ENCODE data around the gene AKAP7.
A peak's percentile ranks its signal among the peaks of the same experiment; 100 is the strongest.
"Not testable (repeated sequence)": the region's sequence is repeated elsewhere in the genome, so short reads cannot be mapped to it uniquely, and the experiment has no call there.

The AKAP7 gene

GRCh38 chr6:131135244-131136020 lies at the start of gene AKAP7:
Gene AKAP7 (plus strand): TSS chr6:131135467. CDS start chr6:131135764, 297 bp downstream.
- Histone ChIP-seq H3K4me3 (replicated peaks; ENCODE audit: low read depth, low read length) (peak within 1 kb of the TSS; percentile 47), H3K36me3 (ENCODE audit: control insufficient read depth, insufficient read depth, low read length) (no peaks in the 10 kb centered on the region), H3K27me3 (replicated peaks; ENCODE audit: control insufficient read depth, insufficient read depth, low read length) (no peaks in the 10 kb centered on the region; the same call in none of the 2 replicates)
- no peak for TF ChIP-seq CTCF (IDR thresholded peaks at IDR 0.05; ENCODE audit: insufficient read depth, low read length, poor library complexity, severe bottlenecking)
- DNase-seq (ENCODE audit: extremely low read depth, insufficient read length): peak; percentile 77

- not testable (repeated sequence) for H3K27me3 ChIP-seq (replicated peaks; ENCODE audit: control insufficient read depth, insufficient read depth, low read length); H3K36me3 ChIP-seq (ENCODE audit: control insufficient read depth, insufficient read depth, low read length); DNase-seq (ENCODE audit: extremely low read depth, insufficient read length); H3K4me3 ChIP-seq (replicated peaks; ENCODE audit: low read depth, low read length)
These were observed 44.9 kb upstream of the AKAP7 start for GRCh38 chr6:131090339-131090738.

GRCh38 chr6:131091944-131092343 lies 43.3 kb upstream of the AKAP7 start:
- H3K27me3 ChIP-seq (replicated peaks; ENCODE audit: control insufficient read depth, insufficient read depth, low read length); DNase-seq (ENCODE audit: extremely low read depth, insufficient read length); H3K4me3 ChIP-seq (replicated peaks; ENCODE audit: low read depth, low read length); H3K36me3 ChIP-seq (ENCODE audit: control insufficient read depth, insufficient read depth, low read length): not testable (repeated sequence)

GRCh38 chr6:131093334-131093733 lies 41.9 kb upstream of the AKAP7 start:
- TF ChIP-seq CTCF (IDR thresholded peaks at IDR 0.05; ENCODE audit: insufficient read depth, low read length, poor library complexity, severe bottlenecking): no peak
- no peak for DNase-seq (ENCODE audit: extremely low read depth, insufficient read length)

GRCh38 chr6:131096786-131097185 lies 38.5 kb upstream of the AKAP7 start:
- no peak overlapping the region for H3K4me3 ChIP-seq (replicated peaks; ENCODE audit: low read depth, low read length)
- TF ChIP-seq CTCF (IDR thresholded peaks at IDR 0.05; ENCODE audit: insufficient read depth, low read length, poor library complexity, severe bottlenecking): no peak

More at GRCh38 chr6:131093334-131093733, 41.9 kb upstream of the AKAP7 start:
- H3K36me3 ChIP-seq (ENCODE audit: control insufficient read depth, insufficient read depth, low read length): no peaks in the 10 kb centered on the region
- no peaks in the 10 kb centered on the region for H3K27me3 ChIP-seq (replicated peaks; ENCODE audit: control insufficient read depth, insufficient read depth, low read length)
- H3K4me3 ChIP-seq (replicated peaks; ENCODE audit: low read depth, low read length): no peak overlapping the region

GRCh38 chr6:131101911-131102680 lies 33.2 kb upstream of the AKAP7 start:
- no peak for TF ChIP-seq CTCF (IDR thresholded peaks at IDR 0.05; ENCODE audit: insufficient read depth, low read length, poor library complexity, severe bottlenecking)
- Histone ChIP-seq H3K36me3 (ENCODE audit: control insufficient read depth, insufficient read depth, low read length) (no peaks in the 10 kb centered on the region), H3K4me3 (replicated peaks; ENCODE audit: low read depth, low read length) (no peak overlapping the region), H3K27me3 (replicated peaks; ENCODE audit: control insufficient read depth, insufficient read depth, low read length) (no peaks in the 10 kb centered on the region)
- no peak for DNase-seq (ENCODE audit: extremely low read depth, insufficient read length)

More at GRCh38 chr6:131096786-131097185, 38.5 kb upstream of the AKAP7 start:
- Histone ChIP-seq H3K36me3 (ENCODE audit: control insufficient read depth, insufficient read depth, low read length) (no peaks in the 10 kb centered on the region), H3K27me3 (replicated peaks; ENCODE audit: control insufficient read depth, insufficient read depth, low read length) (no peaks in the 10 kb centered on the region)
- no peak for DNase-seq (ENCODE audit: extremely low read depth, insufficient read length)
